ENCODE data around the gene RHOB. TPM values are rescaled to one million over a fixed set of nuclear protein-coding genes. Genes with fewer than 3 reads are reported as not detected.
A peak's percentile ranks its signal among the peaks of the same experiment; 100 is the strongest.
"Not testable (repeated sequence)": the region's sequence is repeated elsewhere in the genome, so short reads cannot be mapped to it uniquely, and the experiment has no call there.

Gene RHOB
- total RNA-seq (2014; rRNA removed), result 92.2 and 129 TPM in 2 replicates
- polyA plus RNA-seq (2012), result 96.1 TPM

GRCh38 chr2:20446917-20447436, at the start of gene RHOB:
Gene RHOB (plus strand): TSS chr2:20447074. CDS start chr2:20447466, 392 bp downstream.
- DNase-seq (ENCODE audit: low read depth), result peak; percentile 98

- no peak for DNase-seq (ENCODE audit: low read depth)
Measured at GRCh38 chr2:20397811-20398447, 48.9 kb upstream of the RHOB start.

GRCh38 chr2:20398956-20399567, 47.8 kb upstream of the RHOB start:
- peak; percentile 40 for DNase-seq (ENCODE audit: low read depth)

- DNase-seq (ENCODE audit: low read depth), result no peak
Measured at GRCh38 chr2:20400306-20400705, 46.6 kb upstream of the RHOB start.

GRCh38 chr2:20400787-20401488, 45.9 kb upstream of the RHOB start:
- DNase-seq (ENCODE audit: low read depth), result no peak

- DNase-seq (ENCODE audit: low read depth), result no peak
Measured at GRCh38 chr2:20401489-20401835, 45.4 kb upstream of the RHOB start.

- DNase-seq (ENCODE audit: low read depth), result peak; percentile 93
Measured at GRCh38 chr2:20403774-20404312, 43.0 kb upstream of the RHOB start.

- DNase-seq (ENCODE audit: low read depth), result no peak
Measured at GRCh38 chr2:20404950-20405349, 41.9 kb upstream of the RHOB start.

- DNase-seq (ENCODE audit: low read depth), result no peak
Measured at GRCh38 chr2:20409039-20409438, 37.8 kb upstream of the RHOB start.

- DNase-seq (ENCODE audit: low read depth), result peak; percentile 88
Measured at GRCh38 chr2:20410556-20411277, 36.2 kb upstream of the RHOB start.

GRCh38 chr2:20411361-20411894, 35.4 kb upstream of the RHOB start:
- peak; percentile 94 for DNase-seq (ENCODE audit: low read depth)

- no peak for DNase-seq (ENCODE audit: low read depth)
Measured at GRCh38 chr2:20414806-20415205, 32.1 kb upstream of the RHOB start.

GRCh38 chr2:20415511-20415918, 31.4 kb upstream of the RHOB start:
- DNase-seq (ENCODE audit: low read depth), result peak; percentile 51

- no peak for DNase-seq (ENCODE audit: low read depth)
Measured at GRCh38 chr2:20416723-20417122, 30.2 kb upstream of the RHOB start.

- not testable (repeated sequence) for DNase-seq (ENCODE audit: low read depth)
Measured at GRCh38 chr2:20417230-20417821, 29.5 kb upstream of the RHOB start.

GRCh38 chr2:20418519-20418918, 28.4 kb upstream of the RHOB start:
- DNase-seq (ENCODE audit: low read depth), result no peak

GRCh38 chr2:20419007-20419576, 27.8 kb upstream of the RHOB start:
- DNase-seq (ENCODE audit: low read depth), result peak; percentile 93

- DNase-seq (ENCODE audit: low read depth), result no peak
Measured at GRCh38 chr2:20419752-20420151, 27.1 kb upstream of the RHOB start.

- peak; percentile 76 for DNase-seq (ENCODE audit: low read depth)
Measured at GRCh38 chr2:20421336-20421987, 25.4 kb upstream of the RHOB start.

GRCh38 chr2:20421988-20422370, 24.9 kb upstream of the RHOB start:
- peak; percentile 93 for DNase-seq (ENCODE audit: low read depth)

All from LHCN-M2 (cell line).